ENCODE results near the gene TBC1D5.

- TF ChIP-seq EZH2 (IDR thresholded peaks at IDR 0.05) (no peak), POLR2AphosphoS5 (IDR thresholded peaks at IDR 0.05; ENCODE audit: borderline replicate concordance, low read depth, low read length) (no peak)
Observed at GRCh38 chr3:17257269-17257668, 485.2 kb downstream of the TBC1D5 start.
